Heart left ventricle (tissue), 16 donors: ENCODE results near the gene TM4SF1. TPM values are rescaled to one million over a fixed set of nuclear protein-coding genes. Genes with fewer than 3 reads are reported as not detected.
A peak's percentile ranks its signal among the peaks of the same experiment; 100 is the strongest.

ENCODE experiments used
- ATAC-seq, 4 donors: fragments of 200-7000 bp; cut with Tn5 transposase; one replicate each; pipeline ENCODE4 v1.9.1; 2020 to 2022; ENCODE audit warnings: moderate library complexity in 4 of 4, mild to moderate bottlenecking in 3 of 4, moderate number of reproducible peaks in 1 of 4
- DNase-seq, 5 donors: peaks; one replicate each; pipeline ENCODE4 v3.0.0-alpha.2; 2020
- H3K27ac ChIP-seq, 12 donors: fragments of 200-600 bp; sonication (generic) in 4 of 12; one replicate each; pipeline versions ENCODE4 v1.5.0 to v1.8.0; 2016 to 2022; ENCODE audit warnings: mild to moderate bottlenecking in 2 of 12
- H3K27me3 ChIP-seq, 9 donors: fragments of 200-600 bp; sonication (generic) in 2 of 9; one replicate each; pipeline versions ENCODE4 v1.5.1 to v1.8.0; 2016 to 2022; ENCODE audit warnings: mild to moderate bottlenecking in 3 of 9
- H3K36me3 ChIP-seq, 9 donors: fragments of 200-600 bp; sonication (generic) in 2 of 9; one replicate each; pipeline versions ENCODE4 v1.5.0 to v1.8.0; 2018 to 2022; ENCODE audit warnings: mild to moderate bottlenecking in 2 of 9
- H3K4me1 ChIP-seq, 12 donors: fragments of 200-600 bp; sonication (generic) in 4 of 12; one replicate each; pipeline versions ENCODE4 v1.5.0 to v1.8.0; 2016 to 2022; ENCODE audit warnings: mild to moderate bottlenecking in 3 of 12
- H3K4me3 ChIP-seq, 12 donors: fragments of 200-600 bp; sonication (generic) in 4 of 12; one replicate each; pipeline versions ENCODE4 v1.5.0 to v1.8.0; 2017 to 2022; ENCODE audit warnings: mild to moderate bottlenecking in 9 of 12, moderate library complexity in 4 of 12
- H3K9me3 ChIP-seq, 12 donors: fragments of 200-600 bp; sonication (generic) in 4 of 12; one replicate each; pipeline versions ENCODE4 v1.5.0 to v1.8.0; 2016 to 2022; ENCODE audit warnings: mild to moderate bottlenecking in 1 of 12
- CTCF ChIP-seq, 12 donors: fragments of 200-600 bp; sonication (generic) in 4 of 12; IDR thresholded peaks; one replicate each; pipeline versions ENCODE4 v1.5.0 to v1.8.0; 2018 to 2022; ENCODE audit warnings: antibody characterized with exemption in 12 of 12, mild to moderate bottlenecking in 5 of 12
- POLR2A ChIP-seq, 2 donors: fragments of 450-650 bp; IDR thresholded peaks; one replicate each; pipeline ENCODE4 v1.6.1; 2017; ENCODE audit warnings: antibody characterized with exemption in 2 of 2, mild to moderate bottlenecking in 2 of 2, moderate library complexity in 2 of 2
- WGBS, 4 donors: extraction: QIAGEN DNeasy Blood & Tissue Kit in 2 of 4; methylation state at CpG; one replicate each; pipeline versions ENCODE4 v1.1.5 to v1.1.7; 2013 to 2018; 5-methylcytosine and 5-hydroxymethylcytosine counted together
- intact Hi-C, 10 donors: fragments of 100-400 bp; cut with DNase I; formaldehyde crosslinking; loops; one replicate each; pipeline versions ENCODE4 v1.11.1 to v1.14.2; 2022
- polyA plus RNA-seq, 2 donors: library from polyadenylated mRNA; stranded (reverse); fragments of 200-250 nt; gene quantifications; one replicate each; pipeline ENCODE4 v1.2.3, GENCODE V29; 2013
- total RNA-seq, 9 donors: library from RNA; depleted of rRNA in 2 of 9; stranded (reverse); fragments of >200 nt in 2 of 9; fragmentation: NEBNext Ultra II Directional in 3 of 9; extraction: Animal tissue kit (Norgen Biotek cat#: 25700) in 3 of 9; gene quantifications; one replicate each; pipeline versions ENCODE4 v1.1.0 to v1.2.4, GENCODE V29; 2016 to 2023
- donor health status: ischemic (EF 13 %, LVEDD 7.1; RV severe dilation, severe dysfunction).
- donor health status: healthy with polysubstance abuse.
- donor health status: DM: no; HTN: yes; CAD: no.
- donor health status: DM: no; HTN: no; CAD: no.
- donor health status: ischemic (EF 25% LVEDD 6.9; RV normal size, moderate dysfunction).
- donor health status: ischemic (EF 25% LVEDD 5.7; RV mildly dilated, moderate dysfunction).
- donor health status: healthy.
- donor health status: DM: yes; HTN: yes; CAD: no.
- donor health status: ischemic (EF 35%, LVEDD 5.7; RV mildly dilated, moderate dysfunction).
- donor health status: nonischemic (EF 11% LVEDD 7.7; RV severe dilation, severe dysfunction).
- donor health status: DM: yes; HTN: yes; CAD: no.
- donor health status: PGD.
- donor health status: ischemic (EF 29% LVEDD 5.4; RV normal size, mild dysfunction).
- donor health status: nonischemic (EF 23%, LVEDD 6.1; RV moderate dilation, normal function).

Gene TM4SF1
- total and polyA plus RNA-seq, 11 donors: 61.6 to 224 (median 111) TPM

GRCh38 chr3:149336925-149337324 lies 40.5 kb downstream of the TM4SF1 start:
- no peak for ATAC-seq
- H3K4me1 ChIP-seq: peaks cover 4 to 49% (median 22%) of the 10 kb centered on the region in 12 donors

GRCh38 chr3:149333176-149333859 lies 44.1 kb downstream of the TM4SF1 start, which contains the start of gene TM4SF18:
TSS of gene TM4SF18 (minus strand) at chr3:149333636. CDS start at chr3:149333382, 254 bp downstream.
- H3K4me1 ChIP-seq: peaks cover 0 to 20% (median 1%) of the 10 kb centered on the region in 12 donors
- peak within 1 kb of the TSS; percentile 43 to 80 (median 68) for H3K27ac ChIP-seq
- H3K9me3 ChIP-seq: no peaks in the 10 kb centered on the region
- no peak for TF ChIP-seq POLR2A (IDR thresholded peaks at IDR 0.05)
- TF ChIP-seq CTCF (IDR thresholded peaks at IDR 0.05): no peak
- peak in 1 of 4 donors; percentile 10 for ATAC-seq
- no peak for DNase-seq
- intact Hi-C loops: loop anchor here in 2 of 10 donors (5.0 kb wide), 2 partner anchors 44 to 211 kb away; partner anchors contain the start of gene TM4SF1 (in 1 of the 2)
- no peaks in the 10 kb centered on the region for H3K36me3 ChIP-seq
- 53 to 62% (median 55%) methylated on average over 11 of the region's 11 CpGs for WGBS, 4 donors
- H3K4me3 ChIP-seq: peak within 1 kb of the TSS; percentile 9 to 54 (median 45)
- no peaks in the 10 kb centered on the region for H3K27me3 ChIP-seq

More at GRCh38 chr3:149336925-149337324, 40.5 kb downstream of the TM4SF1 start:
- TF ChIP-seq CTCF (IDR thresholded peaks at IDR 0.05) (no peak), POLR2A (IDR thresholded peaks at IDR 0.05) (no peak)
- Histone ChIP-seq H3K27ac (peak overlapping the region in 8 of 12 donors; percentile 4 to 51 (median 36)), H3K4me3 (no peak overlapping the region), H3K27me3 (no peaks in the 10 kb centered on the region), H3K36me3 (no peaks in the 10 kb centered on the region), H3K9me3 (no peaks in the 10 kb centered on the region)
- no peak for DNase-seq
- intact Hi-C loops: no loop called here

GRCh38 chr3:149332771-149333170 lies 44.7 kb downstream of the TM4SF1 start:
- H3K4me1 ChIP-seq: peaks cover 0 to 20% (median 0%) of the 10 kb centered on the region in 12 donors
- TF ChIP-seq POLR2A (IDR thresholded peaks at IDR 0.05) (no peak), CTCF (IDR thresholded peaks at IDR 0.05) (no peak)
- intact Hi-C loops: loop anchor here in 2 of 10 donors (5.0 kb wide), 2 partner anchors 45 to 210 kb away; partner anchors contain the start of gene TM4SF1 (in 1 of the 2)
- peak overlapping the region; percentile 9 to 54 (median 45) for H3K4me3 ChIP-seq
- H3K36me3 ChIP-seq: no peaks in the 10 kb centered on the region
- H3K27me3 ChIP-seq: no peaks in the 10 kb centered on the region
- DNase-seq (no peak), ATAC-seq (no peak)
- H3K27ac ChIP-seq: peak overlapping the region; percentile 43 to 80 (median 68)
- H3K9me3 ChIP-seq: no peaks in the 10 kb centered on the region

GRCh38 chr3:149332227-149332765 lies 45.2 kb downstream of the TM4SF1 start:
- TF ChIP-seq CTCF (IDR thresholded peaks at IDR 0.05): no peak
- no peak for TF ChIP-seq POLR2A (IDR thresholded peaks at IDR 0.05)
- Histone ChIP-seq H3K4me3 (peak overlapping the region; percentile 9 to 54 (median 45)), H3K36me3 (no peaks in the 10 kb centered on the region), H3K9me3 (no peaks in the 10 kb centered on the region), H3K27ac (peak overlapping the region; percentile 43 to 80 (median 68)), H3K4me1 (peaks cover 0 to 19% (median 0%) of the 10 kb centered on the region in 12 donors), H3K27me3 (no peaks in the 10 kb centered on the region)
- intact Hi-C loops: loop anchor here in 2 of 10 donors (5.0 kb wide), 2 partner anchors 45 to 210 kb away; partner anchors contain the start of gene TM4SF1 (in 1 of the 2)
- WGBS, 4 donors: 3 to 13% (median 9%) methylated on average over 1 of the region's 1 CpG
- ATAC-seq (no peak), DNase-seq (no peak)
